Hindlimb muscle (tissue), 1 donor: ENCODE measurements around the gene UQCR10. TPM values are rescaled to one million over a fixed set of nuclear protein-coding genes. Genes with fewer than 3 reads are reported as not detected.

Source experiments
- DNase-seq: peaks from one replicate; pipeline ENCODE4 v3.0.0-alpha.2; 2013
- polyA plus RNA-seq: library from polyadenylated mRNA; unstranded; fragments of 120-200 nt; gene quantifications from one replicate; pipeline ENCODE4 v1.2.1, GENCODE V29; 2013; ENCODE audit not compliant: insufficient read length

UQCR10 gene
- polyA plus RNA-seq, 1 donor = 116 TPM

GRCh38 chr22:29799217-29799680, 32.1 kb downstream of the UQCR10 start:
- peak; percentile 42 for DNase-seq

- DNase-seq = no peak
Observed at GRCh38 chr22:29801153-29801552, 34.0 kb downstream of the UQCR10 start.

- DNase-seq = no peak
Observed at GRCh38 chr22:29801796-29802195, 34.6 kb downstream of the UQCR10 start.

- no peak for DNase-seq
Observed at GRCh38 chr22:29803190-29803589, 36.0 kb downstream of the UQCR10 start.

GRCh38 chr22:29804985-29805384, 37.8 kb downstream of the UQCR10 start:
- DNase-seq = no peak

GRCh38 chr22:29806196-29806595, 39.0 kb downstream of the UQCR10 start:
- no peak for DNase-seq

- peak; percentile 35 for DNase-seq
Observed at GRCh38 chr22:29810216-29810615, 43.0 kb downstream of the UQCR10 start.

- DNase-seq = no peak
Observed at GRCh38 chr22:29811377-29811776, 44.2 kb downstream of the UQCR10 start.

- DNase-seq = no peak
Observed at GRCh38 chr22:29813126-29813525, 46.0 kb downstream of the UQCR10 start.

GRCh38 chr22:29813563-29813962, 46.4 kb downstream of the UQCR10 start:
- no peak for DNase-seq

- DNase-seq = no peak
Observed at GRCh38 chr22:29814003-29814402, 46.8 kb downstream of the UQCR10 start.

GRCh38 chr22:29815580-29815979, 48.4 kb downstream of the UQCR10 start:
- no peak for DNase-seq

GRCh38 chr22:29816128-29816527, 49.0 kb downstream of the UQCR10 start:
- DNase-seq = no peak

GRCh38 chr22:29816539-29816938, 49.4 kb downstream of the UQCR10 start:
- no peak for DNase-seq

GRCh38 chr22:29816980-29817379, 49.8 kb downstream of the UQCR10 start:
- DNase-seq = no peak

- no peak for DNase-seq
Observed at GRCh38 chr22:29817724-29818123, 50.6 kb downstream of the UQCR10 start.

GRCh38 chr22:29819501-29819900, 52.3 kb downstream of the UQCR10 start:
- no peak for DNase-seq

Other genes with a start within 250 kb of the UQCR10 start
- 28.4 TPM for gene THOC5, start 213.6 kb upstream of the UQCR10 start, polyA plus RNA-seq
- gene NIPSNAP1, start 186.3 kb upstream of the UQCR10 start, polyA plus RNA-seq = 29.8 TPM
- 21.0 TPM for gene NF2, start 163.7 kb upstream of the UQCR10 start, polyA plus RNA-seq
- gene CABP7, start 47.4 kb upstream of the UQCR10 start, polyA plus RNA-seq = 0.19 TPM
- 18.7 TPM for gene ZMAT5, start 362 bp upstream of the UQCR10 start, polyA plus RNA-seq
- gene ASCC2, start 70.9 kb downstream of the UQCR10 start, polyA plus RNA-seq = 38.3 TPM
- 33.9 TPM for gene MTMR3, start 115.8 kb downstream of the UQCR10 start, polyA plus RNA-seq